IPS-18c (cell line): ENCODE data around the gene SEMA6B.

Source experiments
- H3K4me3 ChIP-seq: 2 replicates; pipeline ENCODE4 v1.7.0; 2013; ENCODE audit warnings: low read depth, mild to moderate bottlenecking, low read length, moderate library complexity; ENCODE audit not compliant: insufficient read depth
- H3K9me3 ChIP-seq: one replicate; pipeline ENCODE4 v1.6.1; 2013; ENCODE audit warnings: mild to moderate bottlenecking, low read length, moderate library complexity; ENCODE audit not compliant: control insufficient read depth, insufficient read depth

Gene SEMA6B

DNA sequence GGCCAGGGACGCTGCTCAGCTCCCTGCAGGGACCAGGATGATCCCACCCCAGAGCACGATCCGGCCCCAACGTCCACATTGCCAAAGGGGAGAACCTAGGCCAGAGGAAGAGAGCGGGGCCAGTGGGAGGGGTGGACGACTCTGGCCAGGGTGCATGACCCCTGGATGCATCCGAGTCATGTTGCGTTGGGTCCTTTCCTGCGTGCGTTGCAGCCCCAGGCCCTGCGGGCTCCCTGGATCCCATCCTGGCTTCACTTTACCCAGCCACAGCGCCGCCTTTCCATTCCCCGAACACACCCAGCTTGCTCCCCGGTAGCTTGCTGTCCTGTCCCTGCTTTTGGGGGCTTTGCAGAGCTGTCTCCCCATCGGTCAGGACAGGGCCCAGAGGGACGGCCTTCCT, 51.7 kb downstream of the SEMA6B start:
- Histone ChIP-seq H3K4me3 (no peak overlapping the region), H3K9me3 (peaks cover 4% of the 10 kb centered on the region)

DNA sequence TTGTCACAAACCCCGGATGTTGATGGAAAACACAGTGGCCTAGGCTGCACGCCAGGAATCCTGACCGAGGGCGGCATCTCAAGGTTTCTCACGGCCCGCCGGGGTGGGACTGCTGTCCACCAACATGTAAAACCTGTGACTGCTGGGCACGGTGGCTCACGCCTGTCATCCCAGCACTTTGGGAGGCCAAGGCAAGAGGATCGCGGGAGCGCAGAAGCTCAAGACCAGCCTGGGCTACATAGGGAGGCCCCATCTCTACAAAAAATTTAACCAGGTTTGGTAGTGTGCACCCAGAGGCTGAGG, 52.4 kb downstream of the SEMA6B start:
- H3K9me3 ChIP-seq = peaks cover 4% of the 10 kb centered on the region
- no peak overlapping the region for H3K4me3 ChIP-seq

DNA sequence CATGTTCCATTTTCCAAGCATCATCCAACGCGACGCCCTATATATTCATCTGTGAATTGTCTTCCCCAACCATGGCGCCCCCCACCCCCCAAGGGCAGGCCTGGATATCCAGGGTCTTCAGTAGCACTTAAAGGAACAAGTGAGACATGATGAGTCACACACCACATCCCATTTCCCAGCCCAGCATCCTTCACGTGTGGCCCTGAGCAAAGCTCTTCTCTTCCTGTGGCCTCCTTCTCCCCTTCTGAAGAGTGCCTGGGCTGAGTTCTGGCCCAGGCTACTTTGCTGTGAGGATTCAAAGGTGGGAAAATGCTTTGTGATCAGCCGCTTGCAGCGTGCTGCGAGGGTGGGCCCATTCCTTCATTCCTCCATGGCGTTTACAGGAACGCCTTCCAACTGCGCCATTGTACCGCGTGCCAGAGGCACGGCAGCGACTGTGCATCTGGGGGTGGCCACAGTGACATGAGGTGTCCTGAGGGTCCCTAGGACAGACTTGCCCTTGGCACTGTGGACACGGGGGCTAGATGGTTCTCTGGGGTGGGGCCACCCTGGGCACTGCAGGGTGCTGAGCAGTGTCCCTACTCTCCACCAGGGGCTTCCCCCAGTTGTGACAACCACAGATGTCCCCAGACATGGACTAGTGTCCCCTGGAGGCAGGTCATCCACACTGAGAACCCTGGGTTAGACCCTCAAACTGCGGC, 52.9 kb downstream of the SEMA6B start:
- Histone ChIP-seq H3K4me3 (no peak overlapping the region), H3K9me3 (peaks cover 4% of the 10 kb centered on the region)

DNA sequence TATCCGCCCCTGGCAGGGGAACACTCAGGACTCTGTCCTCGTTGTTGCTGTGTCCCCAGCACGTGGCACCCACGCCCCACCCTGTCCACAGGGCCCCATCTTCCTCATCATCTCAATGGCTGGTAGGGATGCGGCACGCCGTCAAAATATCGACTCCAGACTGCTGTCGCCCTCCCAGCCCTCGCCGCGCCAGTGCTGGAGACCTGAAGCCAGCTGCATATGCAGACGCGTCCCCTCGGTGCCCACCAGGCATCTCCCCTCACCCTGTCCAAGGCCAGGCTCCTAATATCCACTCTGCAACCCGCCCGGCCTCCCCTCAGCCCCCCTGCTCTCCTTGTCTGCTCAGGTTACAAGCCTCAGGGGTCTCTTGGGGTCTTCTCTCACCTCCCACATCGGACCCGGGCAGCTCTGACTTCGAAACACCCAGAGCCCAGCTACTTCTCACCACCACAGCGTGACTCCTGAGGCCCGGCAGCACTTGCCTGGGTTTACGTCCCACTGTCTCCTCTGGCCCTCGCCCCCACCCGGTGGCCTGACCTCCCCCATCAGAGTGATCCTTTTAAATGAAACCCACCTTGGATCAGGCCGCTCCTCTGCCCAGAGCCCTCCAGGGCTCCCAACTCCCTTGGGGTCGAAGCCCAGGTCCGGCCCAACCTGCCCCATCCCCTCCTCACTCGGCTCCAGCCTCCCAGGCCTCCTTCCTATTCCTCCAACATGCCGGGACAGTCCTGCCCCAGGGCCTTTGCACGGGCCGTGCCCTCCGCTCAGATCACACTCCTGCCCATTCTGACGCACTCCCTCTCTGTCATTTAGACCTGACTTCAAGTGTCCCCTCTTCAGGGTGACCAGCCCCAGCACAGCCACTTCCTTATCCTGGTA, 53.7 kb downstream of the SEMA6B start:
- Histone ChIP-seq H3K9me3 (peaks cover 2% of the 10 kb centered on the region), H3K4me3 (no peak overlapping the region)

DNA sequence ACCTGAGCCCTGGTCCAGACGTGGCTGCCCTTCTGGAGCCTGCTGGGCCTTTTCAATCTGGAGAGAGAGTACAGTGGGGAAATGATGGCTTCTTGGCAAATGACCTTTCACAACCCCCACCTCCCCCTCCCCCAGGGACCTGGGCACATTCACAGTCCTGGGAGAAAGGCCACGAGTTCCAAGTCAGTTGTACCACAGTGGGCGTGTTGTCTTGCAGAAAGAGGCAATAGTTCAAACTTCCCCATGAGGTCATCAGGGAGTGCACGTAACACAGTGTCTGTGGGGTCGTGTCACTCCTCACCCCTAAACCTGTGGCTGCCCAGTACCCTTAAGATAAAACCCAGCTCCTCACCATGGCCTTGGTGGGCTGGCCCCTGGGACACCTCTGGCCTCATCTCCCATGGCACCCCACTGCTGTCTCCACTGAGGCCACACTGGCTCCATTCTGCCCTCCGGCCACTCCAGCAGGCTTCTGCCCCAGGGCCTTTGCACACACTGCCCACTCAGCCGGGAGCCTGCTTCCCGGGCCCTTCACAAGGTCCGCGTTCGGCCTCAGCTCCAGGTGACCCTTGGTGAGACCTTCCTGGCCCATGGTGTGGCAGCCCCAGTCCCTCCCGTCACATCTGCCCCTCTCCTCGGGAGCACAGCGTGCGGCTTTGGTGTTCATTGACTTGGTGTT, 54.5 kb downstream of the SEMA6B start:
- peaks cover 2% of the 10 kb centered on the region for H3K9me3 ChIP-seq
- H3K4me3 ChIP-seq = no peak overlapping the region

DNA sequence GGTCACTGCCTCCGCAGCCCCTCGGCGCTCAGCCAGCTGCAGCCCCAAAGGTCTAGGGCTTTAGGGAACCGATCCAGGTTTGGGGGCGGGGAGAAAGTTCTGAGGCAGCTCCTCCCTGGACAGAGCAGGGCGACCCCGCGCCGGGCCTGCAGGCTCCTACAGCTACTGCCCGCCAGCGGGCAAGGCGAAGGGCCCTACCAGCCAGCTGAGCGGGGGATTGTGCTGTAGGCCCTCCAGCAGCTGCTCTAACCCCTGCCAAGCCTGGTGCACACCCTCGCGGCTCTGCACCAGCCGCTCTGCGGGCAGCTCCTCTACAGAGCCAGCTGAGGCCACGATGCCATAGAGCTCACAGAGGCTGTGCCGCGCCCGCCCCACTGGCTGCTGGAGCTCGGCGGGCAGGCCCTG, 55.2 kb downstream of the SEMA6B start:
- Histone ChIP-seq H3K4me3 (no peak overlapping the region), H3K9me3 (peaks cover 2% of the 10 kb centered on the region)

DNA sequence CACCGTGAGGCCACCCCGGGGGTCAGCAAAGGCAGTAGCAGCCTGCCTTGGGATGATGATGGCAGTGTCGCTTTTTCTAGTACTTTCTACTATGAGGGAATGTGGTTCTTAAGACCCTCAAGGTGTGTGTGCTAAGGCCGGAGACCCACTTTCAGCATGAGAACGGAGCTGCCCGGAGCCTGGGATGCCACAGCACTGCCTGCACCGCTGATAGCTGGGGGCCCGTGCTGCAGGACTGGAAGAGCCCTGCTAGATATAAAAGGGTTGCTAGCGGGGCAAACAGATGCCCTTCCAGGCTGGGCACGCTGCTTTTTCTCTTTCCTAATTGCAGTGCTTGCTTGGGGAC, 55.7 kb downstream of the SEMA6B start:
- H3K9me3 ChIP-seq = peaks cover 2% of the 10 kb centered on the region
- no peak overlapping the region for H3K4me3 ChIP-seq

DNA sequence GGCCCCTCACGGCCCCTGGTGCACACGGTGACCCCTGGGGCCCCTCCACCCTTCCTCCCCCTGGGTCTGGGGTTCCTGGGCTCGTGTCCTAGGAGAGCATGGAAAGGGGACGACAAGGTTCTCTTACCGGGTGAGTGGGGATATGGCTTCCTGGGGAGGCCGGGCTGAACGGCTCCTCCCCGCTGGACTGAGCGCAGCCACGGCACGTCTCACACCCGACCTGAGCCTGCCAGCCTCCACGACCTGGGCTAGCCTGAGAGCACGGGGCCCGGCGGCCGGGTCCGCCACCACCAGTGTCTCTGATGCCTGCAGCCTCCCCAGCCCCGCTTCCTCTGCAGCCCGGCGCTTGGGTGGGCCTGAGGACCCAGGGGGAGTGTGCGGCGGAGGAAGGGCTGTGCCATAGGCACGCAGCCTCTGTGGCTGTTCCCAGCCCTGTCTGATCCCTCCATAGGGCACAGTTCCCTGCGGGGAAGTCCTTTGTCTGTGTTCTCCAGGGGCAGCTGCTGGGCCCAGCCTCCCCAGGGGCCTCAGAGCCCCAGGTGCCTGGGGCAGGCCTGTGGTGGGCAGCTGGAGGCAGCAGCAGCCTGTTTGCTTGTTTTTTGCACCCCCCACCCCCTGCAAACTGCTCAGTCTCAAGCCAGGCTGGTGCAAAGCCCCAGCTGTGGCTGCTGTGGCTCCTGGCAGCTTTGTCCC, 56.2 kb downstream of the SEMA6B start:
- Histone ChIP-seq H3K9me3 (peaks cover 2% of the 10 kb centered on the region), H3K4me3 (no peak overlapping the region)

DNA sequence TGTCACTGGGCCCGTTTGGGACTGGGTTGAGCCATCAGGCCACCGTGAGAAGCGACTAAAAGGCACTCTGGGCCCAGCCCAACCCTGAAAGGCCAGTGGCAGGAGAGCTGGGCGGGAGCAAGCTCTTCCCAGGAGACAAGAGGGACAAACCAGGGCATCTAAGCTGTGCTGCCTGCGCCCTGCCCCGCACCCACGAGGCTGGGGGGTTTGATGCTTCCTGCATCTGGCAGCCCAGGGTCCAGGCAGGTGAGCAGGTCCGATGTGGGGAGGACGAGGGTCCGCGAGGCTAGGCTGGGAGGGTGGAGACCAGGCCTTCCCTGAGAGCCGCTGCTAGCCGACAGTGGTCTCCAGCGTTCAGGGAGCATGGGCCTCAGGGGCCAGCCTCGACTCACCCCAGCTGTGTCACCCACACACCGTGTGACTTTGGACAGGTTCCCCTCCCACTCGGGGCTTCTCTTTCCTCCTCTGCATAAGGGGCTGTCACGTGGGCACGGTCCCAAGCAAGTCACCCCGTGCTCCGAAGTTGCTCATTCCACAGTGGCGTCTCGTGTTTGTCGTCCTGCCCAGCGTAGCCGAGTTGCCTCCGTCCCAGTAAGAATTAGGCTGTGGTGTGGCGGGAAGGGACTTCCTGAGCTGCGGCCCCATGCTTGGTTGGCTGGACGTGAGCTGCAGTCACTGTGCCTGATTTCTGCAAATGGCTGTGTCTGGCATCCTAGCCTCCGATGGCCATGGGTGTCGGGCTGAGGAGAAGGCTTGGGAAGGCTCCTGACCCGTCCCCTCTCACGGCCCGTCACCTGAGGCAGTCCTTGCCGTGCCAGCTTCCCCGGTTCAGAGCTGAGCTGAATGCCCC, 57.0 kb downstream of the SEMA6B start:
- Histone ChIP-seq H3K4me3 (no peak overlapping the region), H3K9me3 (peaks cover 2% of the 10 kb centered on the region)

DNA sequence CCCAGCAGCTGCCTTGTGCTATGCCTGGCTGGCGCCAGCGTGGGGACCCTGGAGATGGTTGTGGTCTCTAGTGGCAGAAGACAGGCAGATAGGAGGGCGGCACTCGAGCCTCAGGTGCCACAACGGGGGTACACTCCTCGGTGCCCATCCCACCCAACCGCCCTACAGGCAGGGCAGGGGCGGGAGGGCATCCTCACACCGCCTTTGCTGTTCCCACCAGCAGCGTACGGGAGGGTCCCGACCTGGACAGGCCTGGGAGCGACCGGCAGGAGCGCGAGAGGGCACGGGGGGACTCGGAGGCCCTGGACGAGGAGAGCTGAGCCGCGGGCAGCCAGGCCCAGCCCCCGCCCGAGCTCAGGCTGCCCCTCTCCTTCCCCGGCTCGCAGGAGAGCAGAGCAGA, 57.8 kb downstream of the SEMA6B start:
- Histone ChIP-seq H3K9me3 (peaks cover 2% of the 10 kb centered on the region), H3K4me3 (no peak overlapping the region)

DNA sequence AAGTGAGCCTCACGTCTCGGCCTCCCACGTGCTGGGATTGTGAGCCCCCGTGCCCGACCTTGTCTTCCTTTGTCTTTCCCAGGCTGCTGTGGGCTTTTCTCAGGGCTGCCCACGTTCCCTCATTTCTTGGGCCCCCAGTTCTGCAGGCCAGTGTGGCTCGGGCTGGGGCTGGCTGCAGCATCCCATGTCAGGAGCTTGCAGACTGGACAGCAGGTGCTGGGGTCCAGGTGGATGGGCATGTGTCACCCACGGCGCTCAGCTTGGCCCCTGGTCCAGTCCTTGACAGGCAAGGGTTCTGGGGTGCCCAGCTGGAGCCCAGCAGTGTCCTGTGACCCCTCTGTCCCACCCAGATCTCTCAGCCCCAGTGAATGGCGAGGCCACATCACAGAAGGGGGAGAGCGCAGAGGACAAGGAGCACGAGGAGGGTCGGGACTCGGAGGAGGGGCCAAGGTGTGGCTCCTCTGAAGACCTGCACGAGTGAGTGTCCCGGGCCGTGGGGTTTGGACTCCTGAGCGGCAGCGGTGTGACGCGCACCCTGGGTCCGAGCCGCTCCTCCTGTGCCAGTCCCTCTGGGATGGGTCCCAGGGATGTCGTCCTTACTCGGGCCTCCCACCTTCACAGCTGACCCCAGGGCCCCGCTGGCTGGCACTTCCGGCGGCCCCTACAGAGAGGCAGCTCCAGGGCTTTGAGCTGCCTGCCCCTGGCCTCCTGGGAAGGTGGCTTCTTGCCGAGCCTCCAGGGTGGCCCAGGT, 58.5 kb downstream of the SEMA6B start:
- Histone ChIP-seq H3K9me3 (peaks cover 2% of the 10 kb centered on the region), H3K4me3 (no peak overlapping the region)

DNA sequence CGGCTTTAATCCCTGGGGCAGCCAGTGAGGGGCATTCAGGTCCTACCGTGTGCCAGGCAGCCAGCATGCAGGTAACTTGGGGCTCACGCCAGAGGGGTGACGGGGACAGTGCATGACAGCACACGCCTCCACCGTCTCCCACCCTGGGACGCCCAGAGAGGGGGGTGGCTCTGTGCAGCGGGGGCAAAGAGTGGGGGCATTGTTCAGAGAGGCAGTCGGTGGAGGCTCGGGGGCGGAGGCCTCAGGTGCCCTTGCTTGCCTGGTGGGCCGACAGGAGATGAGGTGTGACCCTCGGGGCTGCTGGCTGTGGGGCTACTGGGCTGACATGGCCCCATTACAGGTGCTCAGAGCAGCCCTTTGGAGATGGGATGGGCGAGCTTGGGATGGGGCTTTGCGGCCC, 59.6 kb downstream of the SEMA6B start:
- Histone ChIP-seq H3K4me3 (no peak overlapping the region), H3K9me3 (no peaks in the 10 kb centered on the region)

DNA sequence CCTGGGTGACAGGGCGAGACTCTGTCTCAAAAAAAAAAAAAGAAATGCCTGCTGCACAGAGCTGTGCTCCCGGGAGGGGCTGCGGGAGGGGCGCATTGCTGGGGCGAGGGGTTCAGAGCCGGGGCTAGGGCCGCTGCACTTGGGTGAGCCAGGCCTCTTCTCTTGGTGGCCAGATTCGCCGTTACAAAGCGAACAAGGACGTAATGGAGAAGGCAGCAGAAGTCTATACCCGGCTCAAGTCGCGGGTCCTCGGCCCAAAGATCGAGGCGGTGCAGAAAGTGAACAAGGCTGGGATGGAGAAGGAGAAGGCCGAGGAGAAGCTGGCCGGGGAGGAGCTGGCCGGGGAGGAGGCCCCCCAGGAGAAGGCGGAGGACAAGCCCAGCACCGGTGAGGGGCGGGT, 60.2 kb downstream of the SEMA6B start:
- no peak overlapping the region for H3K4me3 ChIP-seq
- no peaks in the 10 kb centered on the region for H3K9me3 ChIP-seq

DNA sequence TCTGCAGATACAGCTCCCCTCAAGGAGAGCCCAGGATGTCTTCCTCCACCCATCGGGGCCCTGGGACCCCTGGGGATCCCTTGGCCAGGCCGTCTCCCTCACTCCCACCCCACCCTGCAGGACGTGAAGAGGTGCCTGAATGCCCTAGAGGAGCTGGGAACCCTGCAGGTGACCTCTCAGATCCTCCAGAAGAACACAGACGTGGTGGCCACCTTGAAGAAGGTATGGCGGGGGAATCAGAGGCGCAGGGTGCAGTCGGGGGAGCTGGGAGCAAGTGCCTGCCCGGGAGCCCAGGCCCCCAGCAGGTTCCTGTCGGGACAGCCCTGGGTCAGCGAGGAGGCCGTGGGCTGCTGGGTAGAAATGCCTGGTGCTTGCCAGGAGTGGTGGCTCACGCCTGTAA, 60.8 kb downstream of the SEMA6B start:
- Histone ChIP-seq H3K4me3 (no peak overlapping the region), H3K9me3 (no peaks in the 10 kb centered on the region)

DNA sequence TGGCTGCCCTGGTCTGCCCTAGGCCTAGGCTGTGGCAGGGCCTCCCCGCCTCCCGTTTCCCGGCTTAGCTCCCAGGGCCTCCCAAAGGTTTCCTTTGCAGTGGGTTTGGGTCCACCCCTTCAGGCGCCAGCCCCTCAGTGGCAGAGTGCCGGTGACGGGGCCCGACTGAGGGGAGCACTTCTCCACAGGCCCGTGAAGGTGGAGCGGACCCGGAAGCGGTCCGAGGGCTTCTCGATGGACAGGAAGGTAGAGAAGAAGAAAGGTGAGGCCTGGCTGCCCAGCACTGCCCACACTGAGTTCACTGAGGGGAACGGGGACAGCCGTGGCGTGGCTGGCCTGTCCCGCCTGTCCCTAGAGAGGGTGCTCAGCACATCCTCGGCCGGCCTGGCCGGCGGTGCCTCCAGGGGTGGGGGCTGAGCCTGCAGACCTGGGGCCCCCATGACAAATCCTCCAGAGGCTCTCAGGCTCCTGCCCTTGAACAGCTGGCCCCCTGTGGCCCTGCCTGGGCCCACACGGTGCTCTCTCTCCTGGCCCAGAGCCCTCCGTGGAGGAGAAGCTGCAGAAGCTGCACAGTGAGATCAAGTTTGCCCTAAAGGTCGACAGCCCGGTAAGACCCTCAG, 61.6 kb downstream of the SEMA6B start:
- no peak overlapping the region for H3K4me3 ChIP-seq
- no peaks in the 10 kb centered on the region for H3K9me3 ChIP-seq

DNA sequence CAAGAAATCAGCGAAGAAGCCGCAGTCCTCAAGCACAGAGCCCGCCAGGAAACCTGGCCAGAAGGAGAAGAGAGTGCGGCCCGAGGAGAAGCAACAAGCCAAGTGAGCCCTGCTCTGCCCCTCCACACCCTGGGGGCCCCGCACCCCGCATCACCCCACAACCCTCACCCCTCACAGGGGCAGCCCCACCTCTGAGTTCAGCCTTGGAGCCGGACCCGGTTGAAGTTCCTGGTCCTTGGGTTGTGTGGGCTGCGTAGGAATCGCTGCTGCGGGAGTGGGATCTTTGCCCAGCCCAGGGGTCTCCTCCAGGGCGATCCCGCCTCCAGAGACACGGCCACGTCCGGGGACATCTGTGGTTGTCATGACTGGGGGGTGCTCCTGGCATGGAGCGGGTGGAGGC, 63.2 kb downstream of the SEMA6B start:
- H3K9me3 ChIP-seq = no peaks in the 10 kb centered on the region
- H3K4me3 ChIP-seq = no peak overlapping the region
